DMS53 (cell line): ENCODE results near the gene TDRD7.
A peak's percentile ranks its signal among the peaks of the same experiment; 100 is the strongest.
"Not testable (repeated sequence)": the region's sequence is repeated elsewhere in the genome, so short reads cannot be mapped to it uniquely, and the experiment has no call there.

Experiments
- DNase-seq: peaks from one replicate; lab custom pipeline; 2025; lab: John Stamatoyannopoulos, UW

TDRD7 gene

DNA sequence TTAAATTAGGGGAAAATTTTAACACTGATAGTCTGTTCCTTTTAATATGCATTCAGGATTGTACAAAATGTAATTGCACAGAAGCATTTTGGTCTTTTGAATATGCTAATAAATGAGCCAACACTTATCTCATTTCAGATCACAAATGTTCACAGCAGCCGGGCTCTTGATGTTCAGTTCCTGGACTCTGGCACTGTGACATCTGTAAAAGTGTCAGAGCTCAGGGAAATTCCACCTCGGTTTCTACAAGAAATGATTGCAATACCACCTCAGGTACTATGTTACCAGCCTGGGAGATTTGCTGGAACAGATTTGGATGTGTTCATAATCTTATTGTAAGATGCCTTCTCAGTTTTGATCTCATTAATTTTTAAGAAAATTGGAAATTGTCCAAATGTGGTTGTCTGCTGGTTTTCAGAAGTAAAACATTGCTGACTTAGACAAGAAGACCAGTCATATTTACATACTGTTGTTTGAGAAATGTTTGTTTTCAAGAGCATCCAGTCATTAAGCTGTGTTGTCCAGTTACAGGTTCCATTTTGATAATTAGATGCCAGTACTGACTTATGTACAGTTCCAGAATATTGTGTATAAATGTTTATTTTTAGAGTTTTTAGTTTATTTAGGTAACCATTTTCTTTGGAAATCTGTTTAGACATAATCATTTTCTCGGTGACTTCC, 66.5 kb downstream of the TDRD7 start:
- no peak for DNase-seq

DNA sequence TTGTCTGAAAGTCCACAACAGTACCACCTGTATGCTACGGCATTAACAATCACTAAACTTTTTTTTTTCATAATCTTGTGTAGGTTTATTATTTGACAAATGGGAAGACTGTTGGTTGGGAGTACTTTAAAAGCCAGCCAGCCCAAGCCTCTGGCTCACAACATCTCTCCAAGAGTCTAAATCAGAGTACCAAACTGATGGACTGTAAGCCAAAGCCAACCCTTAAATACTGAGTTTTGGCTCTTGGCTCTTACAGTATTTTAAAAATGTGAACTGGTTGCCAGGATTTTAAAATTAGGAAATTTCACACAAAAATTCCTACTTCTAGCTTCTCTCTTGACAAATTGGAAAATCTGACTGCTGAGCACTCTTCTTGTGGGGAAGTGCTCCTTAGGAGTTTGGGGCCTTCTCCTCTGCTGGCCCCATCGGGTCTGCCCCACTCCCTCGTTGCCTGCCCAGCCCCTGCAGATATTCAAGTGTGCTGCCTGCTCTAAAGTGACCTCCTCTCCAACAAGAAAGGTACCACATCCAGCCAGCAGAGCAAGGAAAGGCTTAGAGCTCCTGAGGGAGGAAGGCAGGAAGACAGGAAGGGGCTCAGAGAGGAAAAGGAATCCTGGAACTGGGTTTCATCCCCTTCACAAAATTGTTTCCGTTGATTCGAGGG, 67.7 kb downstream of the TDRD7 start:
- no peak for DNase-seq

DNA sequence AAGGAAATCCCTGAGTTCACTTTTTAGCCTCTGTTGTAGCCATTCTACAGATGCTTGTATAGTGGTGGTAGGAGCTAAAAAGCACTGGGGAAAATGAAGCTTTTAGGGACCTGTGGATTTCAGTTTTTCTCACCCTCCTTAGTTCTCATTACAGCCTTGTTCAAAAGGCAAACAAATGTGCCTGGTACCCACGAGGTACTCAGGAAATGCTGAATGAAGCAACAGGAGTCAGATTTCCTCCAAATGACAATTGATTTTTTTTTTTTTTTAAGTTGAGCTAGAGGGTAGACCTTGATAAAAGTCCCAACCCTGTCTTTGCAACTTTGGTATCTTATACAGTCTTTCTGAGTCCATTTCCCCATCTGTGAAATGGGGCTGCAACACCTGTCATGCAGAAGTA, 68.3 kb downstream of the TDRD7 start:
- DNase-seq: no peak

DNA sequence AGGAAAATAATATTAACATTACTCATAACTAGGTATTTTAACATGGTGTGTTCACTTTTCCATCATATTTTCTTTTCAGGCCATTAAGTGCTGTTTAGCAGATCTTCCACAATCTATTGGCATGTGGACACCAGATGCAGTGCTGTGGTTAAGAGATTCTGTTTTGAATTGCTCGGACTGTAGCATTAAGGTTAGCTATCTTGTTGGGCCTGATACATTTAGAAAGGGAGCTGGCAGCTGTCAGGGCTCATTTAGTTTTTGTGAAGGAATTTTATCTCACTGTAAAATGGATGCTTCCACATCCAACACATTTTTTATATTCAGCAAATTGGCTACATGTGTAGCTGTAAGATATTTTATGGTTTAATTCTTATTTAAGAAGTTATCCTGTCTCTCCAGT, 68.9 kb downstream of the TDRD7 start:
- no peak for DNase-seq

DNA sequence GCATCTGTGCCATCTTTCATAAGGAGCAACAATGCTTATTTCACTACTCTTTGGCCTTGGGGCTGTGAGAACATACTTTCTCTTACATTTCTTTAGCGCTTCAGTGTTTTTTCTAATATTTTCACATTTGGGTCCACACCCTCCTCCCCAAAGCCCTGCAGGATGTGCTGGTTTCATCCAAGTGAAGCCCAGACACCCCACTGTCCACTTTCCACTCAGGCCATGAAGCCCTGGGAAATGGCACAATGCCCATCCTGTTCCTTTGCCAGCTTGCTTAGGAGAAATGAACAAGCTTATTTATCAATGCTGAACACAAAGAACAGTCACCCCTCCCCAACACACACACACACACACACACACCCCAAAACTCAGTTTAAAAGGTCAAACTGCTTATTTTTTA, 72.2 kb downstream of the TDRD7 start:
- DNase-seq: no peak

DNA sequence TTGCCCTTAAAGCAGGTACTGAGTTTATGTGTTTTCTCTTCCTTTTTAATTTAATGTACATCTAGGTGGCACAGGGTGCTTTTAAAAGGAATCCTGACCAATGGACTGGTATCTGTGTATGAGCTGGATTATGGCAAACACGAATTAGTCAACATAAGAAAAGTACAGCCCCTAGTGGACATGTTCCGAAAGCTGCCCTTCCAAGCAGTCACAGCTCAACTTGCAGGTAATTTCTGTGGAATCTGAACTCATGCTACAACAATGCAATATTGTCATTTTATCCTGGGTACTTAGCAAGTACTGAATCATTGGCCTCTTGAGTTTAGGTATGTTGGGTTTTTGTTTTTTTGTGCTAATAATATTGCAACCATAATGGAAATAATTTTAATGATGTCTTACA, 75.2 kb downstream of the TDRD7 start:
- DNase-seq: peak; percentile 31

GRCh38 chr9:97487861-97488260, 76.0 kb downstream of the TDRD7 start:
- no peak for DNase-seq

DNA sequence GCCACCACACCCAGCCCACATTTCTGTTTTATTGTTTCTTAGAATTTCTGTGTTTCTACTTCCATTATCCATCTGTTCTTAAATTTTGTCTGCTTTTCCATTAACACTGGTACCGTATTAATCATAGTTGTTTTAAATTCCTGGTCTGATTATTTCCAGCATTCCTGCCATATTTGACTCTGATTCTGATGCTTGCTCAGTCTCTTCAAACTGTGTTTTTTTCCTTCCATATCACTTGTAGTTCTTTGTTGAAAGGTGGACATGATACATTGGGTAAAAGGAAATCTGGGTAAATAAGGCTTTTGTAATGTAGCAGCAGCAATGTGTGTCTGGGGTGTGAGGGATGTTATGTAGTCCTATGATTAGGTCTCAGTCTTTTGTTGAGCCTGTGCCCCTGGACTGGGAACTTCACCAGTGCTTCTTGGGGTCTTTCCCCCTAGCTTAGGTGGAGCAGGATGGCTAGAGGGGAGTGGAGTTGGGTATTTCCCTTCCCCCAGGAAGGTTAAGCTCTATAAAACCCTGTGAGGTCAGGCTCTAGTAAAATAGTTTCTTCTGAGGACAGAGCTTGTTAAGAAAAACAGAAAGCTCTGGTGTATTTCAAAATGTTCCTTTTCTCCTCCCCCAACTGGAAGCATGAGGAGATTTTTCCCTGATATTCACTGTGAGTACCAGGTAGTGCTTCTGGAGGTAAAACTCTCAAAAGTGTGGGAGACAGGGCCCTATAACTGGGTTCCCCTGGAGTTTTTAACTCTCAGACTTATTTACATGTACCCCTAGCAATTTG, 79.5 kb downstream of the TDRD7 start:
- DNase-seq: no peak

GRCh38 chr9:97497558-97498375, 85.9 kb downstream of the TDRD7 start:
- not testable (repeated sequence) for DNase-seq

DNA sequence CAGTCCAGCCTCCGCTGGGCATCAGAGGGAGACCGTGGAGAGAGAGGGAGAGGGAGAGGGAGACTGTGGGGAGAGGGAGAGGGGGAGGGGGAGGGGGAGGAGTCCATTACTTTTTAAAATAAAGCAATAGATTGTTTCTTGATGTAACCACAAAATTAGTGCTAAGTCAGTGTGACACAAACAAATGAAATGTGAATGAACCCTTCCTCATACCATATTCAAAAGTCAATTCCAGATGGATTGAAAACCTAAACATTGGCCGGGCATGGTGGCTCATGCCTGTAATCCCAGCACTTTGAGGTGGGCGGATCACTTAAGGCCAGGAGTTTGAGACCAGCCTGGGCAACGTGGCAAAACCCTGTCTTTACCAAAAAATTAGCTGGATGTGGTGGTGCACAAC, 87.0 kb downstream of the TDRD7 start:
- not testable (repeated sequence) for DNase-seq

DNA sequence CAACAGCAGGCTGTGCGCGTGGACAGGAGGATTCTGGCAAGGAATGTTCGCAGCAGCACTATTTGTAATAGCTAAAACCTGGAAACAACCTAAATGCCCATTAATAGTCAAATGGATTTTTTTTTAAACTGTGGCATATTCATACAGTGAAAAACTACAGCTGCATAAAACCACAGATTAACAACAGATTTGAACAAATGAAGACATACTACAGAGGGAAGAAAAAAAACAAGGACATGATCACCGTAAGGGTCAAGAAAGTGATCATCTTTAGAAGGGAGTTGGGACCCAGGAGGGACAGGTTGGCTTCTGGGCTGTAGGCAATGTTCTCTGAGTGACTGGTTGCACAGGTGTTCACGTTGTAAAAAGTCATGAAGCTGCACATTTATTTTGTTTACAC, 88.4 kb downstream of the TDRD7 start:
- DNase-seq: no peak

DNA sequence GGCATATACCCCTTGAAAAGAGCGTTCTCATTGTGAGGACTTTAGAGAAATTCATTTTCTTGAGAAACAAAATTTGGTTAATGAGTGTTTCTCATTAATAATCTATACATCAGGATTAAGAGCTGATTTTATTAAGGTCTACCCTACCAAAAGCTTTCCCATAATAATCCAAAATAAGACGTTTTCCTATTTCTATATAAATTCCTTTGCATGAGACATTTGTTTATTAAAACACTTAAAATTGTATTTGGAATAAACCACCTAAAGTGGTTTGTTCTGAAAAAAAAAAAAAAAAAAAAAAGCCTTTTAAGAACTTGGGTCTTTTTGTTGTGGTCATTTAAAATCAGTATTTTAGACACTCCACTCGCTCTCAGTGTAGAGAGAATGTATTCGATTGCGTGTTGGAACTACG, 88.9 kb downstream of the TDRD7 start:
- no peak for DNase-seq

- DNase-seq: peak; percentile 87
Observed at GRCh38 chr9:97501177-97501971, 89.5 kb downstream of the TDRD7 start, which contains the start of gene TMOD1. Gene TMOD1, plus strand, starts transcription at chr9:97501666. Its CDS starts 22,523 bp downstream, at chr9:97524189.

GRCh38 chr9:97501972-97502221, 90.0 kb downstream of the TDRD7 start:
- no peak for DNase-seq

GRCh38 chr9:97502222-97502983, 90.5 kb downstream of the TDRD7 start:
- DNase-seq: peak; percentile 42

GRCh38 chr9:97502984-97503861, 91.3 kb downstream of the TDRD7 start:
- no peak for DNase-seq

DNA sequence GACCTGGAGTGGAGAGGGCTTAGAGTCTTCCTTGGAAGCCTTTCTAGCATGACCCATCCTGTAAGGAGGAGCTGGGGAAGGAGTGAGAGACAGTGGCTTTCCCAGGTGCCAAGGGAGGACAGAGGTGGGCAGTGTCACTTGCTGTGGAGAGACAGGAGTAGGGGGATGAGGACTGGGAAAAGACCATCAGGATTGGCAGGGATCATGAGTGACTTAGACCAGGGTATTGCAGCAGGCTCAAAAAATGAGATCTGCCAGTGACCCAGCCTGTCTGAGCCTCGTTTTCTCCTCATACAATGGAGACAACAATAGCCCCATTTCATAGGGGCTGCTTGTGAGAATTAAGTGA, 91.9 kb downstream of the TDRD7 start:
- DNase-seq: no peak

DNA sequence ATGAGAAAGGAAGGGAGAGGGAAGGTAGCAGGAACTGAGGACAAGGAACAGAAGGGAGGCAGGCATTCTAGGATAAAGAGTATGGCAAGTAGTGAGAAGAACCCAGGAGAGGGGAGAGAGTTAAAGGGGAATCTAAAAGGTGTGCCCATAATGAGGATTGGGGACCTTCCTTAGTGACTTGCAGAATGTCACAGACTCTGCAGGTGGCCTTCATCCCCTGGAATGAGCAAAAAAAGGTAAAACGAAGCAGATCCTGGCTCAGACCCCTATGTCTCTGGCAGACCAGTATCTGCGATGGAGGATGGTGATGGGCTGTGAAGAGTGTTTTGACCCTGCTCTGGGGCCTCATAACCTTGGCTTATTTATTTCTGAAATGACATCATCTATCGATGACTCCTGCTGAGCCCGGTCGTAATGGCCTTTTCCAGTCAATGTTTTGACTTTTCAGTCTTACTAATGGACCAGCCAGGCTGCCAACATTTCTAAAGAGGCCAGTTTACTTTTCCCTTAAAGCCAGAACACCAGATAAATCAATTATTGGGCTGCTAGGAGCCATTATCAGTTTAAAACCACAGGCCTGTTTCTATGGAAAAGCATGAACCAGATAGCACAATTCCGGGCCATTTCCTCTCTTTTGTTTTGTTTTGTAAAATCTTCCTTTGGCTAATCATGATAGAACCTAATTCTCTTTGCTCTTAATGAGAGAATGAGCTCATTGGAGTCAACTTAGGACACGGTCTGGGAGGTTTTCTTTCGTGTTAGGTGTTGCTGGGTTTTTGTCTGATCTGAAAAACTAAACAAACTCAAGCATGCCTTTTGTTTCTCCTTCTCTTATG, 92.7 kb downstream of the TDRD7 start:
- DNase-seq: no peak

- no peak for DNase-seq
Observed at GRCh38 chr9:97505845-97506244, 93.9 kb downstream of the TDRD7 start.
